Measurements from ENCODE around the gene SAE1. TPM values are rescaled to one million over a fixed set of nuclear protein-coding genes. Genes with fewer than 3 reads are reported as not detected.

Gene SAE1
- total and polyA plus RNA-seq, 2 experiments from 2014 or later, result 97.2 to 112 TPM

DNA sequence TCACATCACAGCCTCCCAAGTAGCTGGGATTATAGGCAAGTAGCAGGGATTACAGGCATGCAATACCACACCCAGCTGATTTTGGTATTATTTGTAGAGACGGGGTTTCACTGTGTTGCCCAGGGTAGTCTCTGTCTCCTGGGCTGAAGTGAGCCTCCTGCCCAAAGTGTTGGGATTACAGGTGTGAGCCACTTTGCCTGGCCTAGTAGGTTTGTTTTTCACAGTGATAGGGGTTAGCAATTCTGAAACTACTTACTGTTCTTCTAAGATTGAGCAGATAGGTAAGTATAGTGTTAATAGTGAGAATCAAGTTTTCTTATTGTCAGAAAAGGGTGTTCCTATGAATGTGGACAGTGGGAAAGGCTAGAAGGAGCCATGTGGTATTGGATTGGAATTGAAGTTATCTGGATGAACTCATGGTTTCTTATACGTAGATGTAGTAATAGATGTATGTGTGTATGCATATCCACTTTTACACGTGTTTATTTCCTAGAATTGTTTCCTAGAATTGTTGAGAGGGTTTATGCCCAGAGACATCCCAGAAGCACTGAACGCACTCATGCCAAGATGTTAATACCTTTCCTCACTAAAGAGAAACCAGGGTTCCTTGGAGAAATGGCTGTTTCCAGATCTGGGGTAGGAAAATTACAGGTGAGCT is 49.1 kb downstream of the SAE1 start:
- DNase-seq (ENCODE audit: low spot score), result no peak
- Histone ChIP-seq H3K9me2 (replicated peaks; ENCODE audit: insufficient read depth) (no peaks in the 10 kb centered on the region), H3K27ac (no peak overlapping the region), H3K4me1 (ENCODE audit: insufficient read depth) (no peaks in the 10 kb centered on the region), H3K4me3 (no peak overlapping the region), H3K27me3 (no peaks in the 10 kb centered on the region), H4K20me1 (ENCODE audit: insufficient read depth, poor library complexity, severe bottlenecking) (no peaks in the 10 kb centered on the region), H2AFZ (no peak overlapping the region), H3K79me2 (peaks cover 11% of the 10 kb centered on the region), H3K9me3 (ENCODE audit: low read depth) (no peaks in the 10 kb centered on the region), H3K4me2 (no peak overlapping the region), H3K36me3 (replicated peaks; ENCODE audit: insufficient read depth, low read depth) (no peaks in the 10 kb centered on the region)
- no peak for TF ChIP-seq EZH2 (IDR thresholded peaks at IDR 0.05; ENCODE audit: borderline replicate concordance)
- TF ChIP-seq EZH2phosphoT487 (IDR thresholded peaks at IDR 0.05; ENCODE audit: low read depth, severe bottlenecking, unreplicated experiment), result no peak
- no peak for TF ChIP-seq CTCF (IDR thresholded peaks at IDR 0.05; ENCODE audit: poor library complexity)
- 94% methylated on average over 4 of the region's 4 CpGs for WGBS (ENCODE audit: low lambda C conversion rate, missing lambda C conversion rate)

- Histone ChIP-seq H3K79me2 (peaks cover 10% of the 10 kb centered on the region), H3K4me3 (no peak overlapping the region), H3K4me2 (no peak overlapping the region), H3K9me3 (ENCODE audit: low read depth) (no peaks in the 10 kb centered on the region), H3K27ac (no peak overlapping the region), H3K36me3 (replicated peaks; ENCODE audit: insufficient read depth, low read depth) (no peaks in the 10 kb centered on the region), H3K27me3 (no peaks in the 10 kb centered on the region), H3K9me2 (replicated peaks; ENCODE audit: insufficient read depth) (no peaks in the 10 kb centered on the region), H2AFZ (no peak overlapping the region), H4K20me1 (ENCODE audit: insufficient read depth, poor library complexity, severe bottlenecking) (no peaks in the 10 kb centered on the region), H3K4me1 (ENCODE audit: insufficient read depth) (peaks cover 7% of the 10 kb centered on the region)
- WGBS (ENCODE audit: low lambda C conversion rate, missing lambda C conversion rate), result 82% methylated on average over 2 of the region's 2 CpGs
- TF ChIP-seq CTCF (IDR thresholded peaks at IDR 0.05; ENCODE audit: poor library complexity) (no peak), EZH2 (IDR thresholded peaks at IDR 0.05; ENCODE audit: borderline replicate concordance) (no peak), EZH2phosphoT487 (IDR thresholded peaks at IDR 0.05; ENCODE audit: low read depth, severe bottlenecking, unreplicated experiment) (no peak)
- no peak for DNase-seq (ENCODE audit: low spot score)
Measured at GRCh38 chr19:47183601-47184000, 53.0 kb downstream of the SAE1 start.

DNA sequence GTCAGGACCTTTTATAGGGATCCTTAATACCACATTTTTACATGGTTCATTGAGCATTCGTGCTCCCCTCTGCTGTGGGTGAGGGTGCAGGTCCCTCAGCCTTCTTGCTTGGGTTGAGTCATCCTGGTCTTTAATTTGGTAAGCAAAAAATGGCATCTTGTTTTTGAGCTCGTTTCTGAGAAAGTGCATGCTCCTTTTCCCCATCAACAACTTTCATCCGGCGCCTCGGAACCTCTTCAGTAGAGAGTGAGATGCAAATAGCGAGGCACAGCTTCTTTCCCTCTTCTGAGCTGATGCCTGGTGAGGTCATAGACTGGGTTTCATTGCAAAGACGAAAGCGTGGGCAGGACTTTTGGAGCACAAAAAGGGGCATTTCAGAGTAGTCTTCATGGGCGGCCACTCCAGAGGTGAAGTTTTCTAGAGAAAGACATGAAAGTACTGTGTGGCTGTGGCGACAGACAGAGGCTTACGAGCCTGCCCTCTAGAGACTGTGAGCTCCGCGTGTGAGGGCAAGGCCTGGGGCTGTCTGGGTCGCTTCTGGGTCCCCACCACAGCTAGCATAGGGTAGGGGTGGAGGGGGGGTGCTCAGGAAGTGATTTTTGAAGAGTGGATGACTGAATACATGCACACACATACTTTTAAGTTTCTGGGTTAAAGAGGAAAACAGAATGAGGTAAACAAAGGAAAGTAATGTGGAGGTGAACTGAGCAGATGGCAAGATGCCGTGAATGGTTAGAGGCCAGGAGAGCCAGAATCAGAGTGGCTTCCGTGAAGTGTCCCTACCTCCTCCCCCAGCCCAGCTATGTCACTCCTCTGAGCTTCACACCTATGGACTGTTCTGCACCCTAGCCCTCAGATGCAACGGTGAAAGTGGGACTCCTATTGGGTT is 56.1 kb downstream of the SAE1 start:
- peak overlapping the region; percentile 76 for H3K27ac ChIP-seq
- WGBS (ENCODE audit: low lambda C conversion rate, missing lambda C conversion rate), result 82% methylated on average over 16 of the region's 17 CpGs

More for the DNA sequence above, 56.1 kb downstream of the SAE1 start:
- Histone ChIP-seq H3K36me3 (replicated peaks; ENCODE audit: insufficient read depth, low read depth) (peaks cover 3% of the 10 kb centered on the region), H3K27me3 (no peaks in the 10 kb centered on the region), H2AFZ (no peak overlapping the region), H4K20me1 (ENCODE audit: insufficient read depth, poor library complexity, severe bottlenecking) (no peaks in the 10 kb centered on the region), H3K9me2 (replicated peaks; ENCODE audit: insufficient read depth) (no peaks in the 10 kb centered on the region), H3K4me3 (no peak overlapping the region), H3K9me3 (ENCODE audit: low read depth) (no peaks in the 10 kb centered on the region), H3K79me2 (peaks cover 15% of the 10 kb centered on the region), H3K4me2 (no peak overlapping the region), H3K4me1 (ENCODE audit: insufficient read depth) (peaks cover 36% of the 10 kb centered on the region)
- TF ChIP-seq EZH2phosphoT487 (IDR thresholded peaks at IDR 0.05; ENCODE audit: low read depth, severe bottlenecking, unreplicated experiment), result no peak
- TF ChIP-seq CTCF (IDR thresholded peaks at IDR 0.05; ENCODE audit: poor library complexity), result no peak
- no peak for TF ChIP-seq EZH2 (IDR thresholded peaks at IDR 0.05; ENCODE audit: borderline replicate concordance)
- DNase-seq (ENCODE audit: low spot score), result no peak

Data from hepatocyte (in vitro differentiated cells).